Fibroblast of the aortic adventitia (primary cell): ENCODE results near the gene MAP6D1. TPM values are rescaled to one million over a fixed set of nuclear protein-coding genes. Genes with fewer than 3 reads are reported as not detected.

Experiments used
- DNase-seq: peaks from one replicate; pipeline ENCODE4 v3.0.0-alpha.2; 2010; ENCODE audit warnings: low read depth
- H3K4me3 ChIP-seq: 2 replicates; pipeline ENCODE4 v1.5.1; 2011; ENCODE audit warnings: low read depth, mild to moderate bottlenecking, control low read depth, low read length, moderate library complexity
- total RNA-seq: library from RNA; depleted of rRNA; stranded (reverse); fragments of >200 nt; gene quantifications from 2 replicates; pipeline ENCODE4 v1.2.3, GENCODE V29; 2012; ENCODE audit warnings: low replicate concordance
- TF ChIP-seq, protein P1 (sequence below): IDR thresholded peaks from 2 replicates; pipeline ENCODE4 v1.5.1; 2011; ENCODE audit warnings: mild to moderate bottlenecking, low read length, control low read depth, inconsistent platforms; ENCODE audit not compliant: insufficient read depth

MAP6D1 gene
- 1.4 and 6.0 TPM in 2 replicates for total RNA-seq

- H3K4me3 ChIP-seq = peak within 1 kb of the TSS; percentile 69
- TF ChIP-seq, protein P1, sequence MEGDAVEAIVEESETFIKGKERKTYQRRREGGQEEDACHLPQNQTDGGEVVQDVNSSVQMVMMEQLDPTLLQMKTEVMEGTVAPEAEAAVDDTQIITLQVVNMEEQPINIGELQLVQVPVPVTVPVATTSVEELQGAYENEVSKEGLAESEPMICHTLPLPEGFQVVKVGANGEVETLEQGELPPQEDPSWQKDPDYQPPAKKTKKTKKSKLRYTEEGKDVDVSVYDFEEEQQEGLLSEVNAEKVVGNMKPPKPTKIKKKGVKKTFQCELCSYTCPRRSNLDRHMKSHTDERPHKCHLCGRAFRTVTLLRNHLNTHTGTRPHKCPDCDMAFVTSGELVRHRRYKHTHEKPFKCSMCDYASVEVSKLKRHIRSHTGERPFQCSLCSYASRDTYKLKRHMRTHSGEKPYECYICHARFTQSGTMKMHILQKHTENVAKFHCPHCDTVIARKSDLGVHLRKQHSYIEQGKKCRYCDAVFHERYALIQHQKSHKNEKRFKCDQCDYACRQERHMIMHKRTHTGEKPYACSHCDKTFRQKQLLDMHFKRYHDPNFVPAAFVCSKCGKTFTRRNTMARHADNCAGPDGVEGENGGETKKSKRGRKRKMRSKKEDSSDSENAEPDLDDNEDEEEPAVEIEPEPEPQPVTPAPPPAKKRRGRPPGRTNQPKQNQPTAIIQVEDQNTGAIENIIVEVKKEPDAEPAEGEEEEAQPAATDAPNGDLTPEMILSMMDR = peak; percentile 24
- peak; percentile 18 for DNase-seq
These were observed at the start of gene MAP6D1 for GRCh38 chr3:183825456-183826161. TSS of gene MAP6D1 (minus strand) at chr3:183825577. CDS start at chr3:183825547, 30 bp downstream.

GRCh38 chr3:183873914-183874313 is 48.5 kb upstream of the MAP6D1 start:
- H3K4me3 ChIP-seq = no peak overlapping the region
- TF ChIP-seq, protein P1 = no peak
- DNase-seq = no peak

- no peak for DNase-seq
- TF ChIP-seq, protein P1 = no peak
- H3K4me3 ChIP-seq = no peak overlapping the region
These were observed 46.2 kb upstream of the MAP6D1 start for GRCh38 chr3:183871541-183871940.

DNA sequence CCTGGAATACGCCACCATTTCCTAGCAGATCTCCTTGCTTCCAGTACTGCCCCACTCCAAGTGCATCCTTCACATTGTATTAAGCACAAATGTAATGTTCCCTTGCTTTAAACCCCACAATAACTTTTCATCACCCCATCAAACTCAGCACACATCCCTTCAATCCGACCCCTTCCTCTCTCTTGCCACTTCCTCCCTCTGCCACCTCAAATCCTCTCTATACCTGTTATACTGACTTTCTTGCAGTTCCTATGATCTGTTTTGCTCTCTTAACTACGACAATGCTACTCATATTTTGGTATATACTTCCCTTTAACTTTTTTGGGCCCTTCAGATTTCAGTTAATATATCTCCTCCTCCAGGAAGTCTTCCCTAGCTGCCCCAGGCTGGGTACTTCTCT is 45.2 kb upstream of the MAP6D1 start:
- TF ChIP-seq, protein P1 = no peak
- H3K4me3 ChIP-seq = no peak overlapping the region
- DNase-seq = no peak

DNA sequence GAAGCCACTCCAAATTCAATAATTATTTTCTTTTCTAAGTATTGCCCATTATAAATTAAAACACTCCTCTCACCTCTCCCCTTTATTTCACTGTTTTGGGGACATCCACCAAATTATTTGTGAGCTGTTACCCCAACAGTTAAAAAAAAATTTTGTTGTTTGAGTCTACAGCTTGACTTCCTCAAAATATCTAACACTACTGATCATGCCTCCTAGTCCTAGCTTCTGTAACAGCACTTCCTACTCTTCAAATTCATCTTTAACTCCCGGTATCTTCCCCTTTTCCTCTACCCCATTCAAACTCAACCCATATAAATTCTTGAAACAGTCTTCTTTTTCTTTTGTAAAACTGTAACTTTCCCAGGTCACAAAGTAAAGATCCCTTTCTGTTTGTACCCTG is 43.4 kb upstream of the MAP6D1 start:
- no peak for DNase-seq
- H3K4me3 ChIP-seq = no peak overlapping the region
- TF ChIP-seq, protein P1 = no peak

GRCh38 chr3:183862610-183863009 is 37.2 kb upstream of the MAP6D1 start:
- no peak overlapping the region for H3K4me3 ChIP-seq
- no peak for DNase-seq
- TF ChIP-seq, protein P1 = no peak

- DNase-seq = no peak
- H3K4me3 ChIP-seq = no peak overlapping the region
- TF ChIP-seq, protein P1 = no peak
These were observed 32.5 kb upstream of the MAP6D1 start for GRCh38 chr3:183857863-183858262.
